Thyroid gland (tissue), 4 donors: ENCODE results near the gene NVL. TPM values are rescaled to one million over a fixed set of nuclear protein-coding genes. Genes with fewer than 3 reads are reported as not detected.
A peak's percentile ranks its signal among the peaks of the same experiment; 100 is the strongest.
"Not testable (repeated sequence)": the region's sequence is repeated elsewhere in the genome, so short reads cannot be mapped to it uniquely, and the experiment has no call there.

Source experiments
- DNase-seq, 2 donors: peaks; one replicate each; pipeline ENCODE4 v3.0.0-alpha.2; 2019
- H3K27ac ChIP-seq, 3 donors: fragments of 200-600 bp; sonication (generic); 1 replicate in 2 of 3; 2 replicates in 1 of 3; pipeline ENCODE4 v1.5.1; 2016 to 2019; ENCODE audit warnings: mild to moderate bottlenecking in 1 of 3, moderate library complexity in 1 of 3
- H3K27me3 ChIP-seq: fragments of 200-600 bp; sonication (generic); one replicate; pipeline ENCODE4 v1.5.1; 2019
- H3K36me3 ChIP-seq, 2 donors: fragments of 200-600 bp; sonication (generic); one replicate each; pipeline ENCODE4 v1.5.1; 2016 to 2019
- H3K4me1 ChIP-seq, 2 donors: fragments of 200-600 bp; sonication (generic); one replicate each; pipeline ENCODE4 v1.5.1; 2017 to 2019
- H3K4me3 ChIP-seq, 3 donors: fragments of 200-600 bp; sonication (generic); replicated peaks in 1 of 3; 1 replicate in 2 of 3; 2 replicates in 1 of 3; pipeline ENCODE4 v1.5.1; 2016; ENCODE audit warnings: mild to moderate bottlenecking in 1 of 3
- H3K9me3 ChIP-seq: fragments of 200-600 bp; sonication (generic); one replicate; pipeline ENCODE4 v1.5.1; 2017
- POLR2A ChIP-seq, 2 donors: fragments of 450-650 bp; IDR thresholded peaks; one replicate each; pipeline ENCODE4 v1.6.1; 2017; ENCODE audit warnings: antibody characterized with exemption in 2 of 2, mild to moderate bottlenecking in 2 of 2, moderate library complexity in 1 of 2
- WGBS, 2 donors: methylation state at CpG; one replicate each; pipeline ENCODE4 v1.1.5; 2017; 5-methylcytosine and 5-hydroxymethylcytosine counted together
- intact Hi-C: fragments of 100-400 bp; cut with DNase I; formaldehyde crosslinking; loops from one replicate; pipeline ENCODE4 v1.15.1; 2023
- total RNA-seq, 4 donors: library from RNA; depleted of rRNA; stranded (reverse); fragments of >200 nt; gene quantifications; one replicate each; pipeline ENCODE4 v1.2.3, GENCODE V29; 2016
- TF ChIP-seq, protein P1 (sequence below), 6 experiments: fragments of 200-600 bp in 3 of 6; fragments of 450-650 bp in 3 of 6; sonication (generic) in 3 of 6; IDR thresholded peaks; one replicate each; pipeline ENCODE4 v1.5.1; 2016 to 2019; ENCODE audit warnings: antibody characterized with exemption in 6 of 6, mild to moderate bottlenecking in 2 of 6, inconsistent platforms in 1 of 6, moderate library complexity in 1 of 6

Gene NVL
- total RNA-seq, 4 donors from 2014 or later, result 18.9 to 34.1 (median 26.8) TPM

DNA sequence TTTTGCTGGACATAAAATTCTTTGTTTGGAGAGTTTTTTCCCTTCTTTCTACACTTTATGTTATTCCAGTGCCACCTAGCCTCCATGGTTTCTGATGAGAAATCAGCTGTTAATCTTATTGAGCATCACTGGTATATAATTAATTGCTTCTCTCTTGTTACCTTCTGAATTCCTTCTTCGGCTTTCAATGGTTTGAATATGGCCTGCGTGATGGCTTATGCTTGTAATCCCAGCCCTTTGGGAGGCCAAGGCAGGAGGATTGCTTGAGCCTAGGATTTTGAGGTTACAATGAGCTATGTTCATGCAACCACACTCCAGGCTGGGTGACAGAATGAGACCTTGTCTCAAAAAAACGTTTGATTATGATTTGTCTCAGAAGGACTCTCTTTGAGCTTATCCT lies 13.7 kb upstream of the NVL start:
- no peak overlapping the region for H3K4me3 ChIP-seq
- no peak for TF ChIP-seq POLR2A (IDR thresholded peaks at IDR 0.05)
- TF ChIP-seq, protein P1, sequence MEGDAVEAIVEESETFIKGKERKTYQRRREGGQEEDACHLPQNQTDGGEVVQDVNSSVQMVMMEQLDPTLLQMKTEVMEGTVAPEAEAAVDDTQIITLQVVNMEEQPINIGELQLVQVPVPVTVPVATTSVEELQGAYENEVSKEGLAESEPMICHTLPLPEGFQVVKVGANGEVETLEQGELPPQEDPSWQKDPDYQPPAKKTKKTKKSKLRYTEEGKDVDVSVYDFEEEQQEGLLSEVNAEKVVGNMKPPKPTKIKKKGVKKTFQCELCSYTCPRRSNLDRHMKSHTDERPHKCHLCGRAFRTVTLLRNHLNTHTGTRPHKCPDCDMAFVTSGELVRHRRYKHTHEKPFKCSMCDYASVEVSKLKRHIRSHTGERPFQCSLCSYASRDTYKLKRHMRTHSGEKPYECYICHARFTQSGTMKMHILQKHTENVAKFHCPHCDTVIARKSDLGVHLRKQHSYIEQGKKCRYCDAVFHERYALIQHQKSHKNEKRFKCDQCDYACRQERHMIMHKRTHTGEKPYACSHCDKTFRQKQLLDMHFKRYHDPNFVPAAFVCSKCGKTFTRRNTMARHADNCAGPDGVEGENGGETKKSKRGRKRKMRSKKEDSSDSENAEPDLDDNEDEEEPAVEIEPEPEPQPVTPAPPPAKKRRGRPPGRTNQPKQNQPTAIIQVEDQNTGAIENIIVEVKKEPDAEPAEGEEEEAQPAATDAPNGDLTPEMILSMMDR (IDR thresholded peaks at IDR 0.05), result no peak
- no peaks in the 10 kb centered on the region for H3K9me3 ChIP-seq
- WGBS, 2 donors, result 41 to 43% methylated on average over 3 of the region's 3 CpGs
- no peak for DNase-seq
- H3K4me1 ChIP-seq, result peaks cover 0 to 5% of the 10 kb centered on the region in 2 donors
- H3K36me3 ChIP-seq, result no peaks in the 10 kb centered on the region
- H3K27me3 ChIP-seq, result no peaks in the 10 kb centered on the region
- intact Hi-C loops, result no loop called here
- H3K27ac ChIP-seq, result no peak overlapping the region

DNA sequence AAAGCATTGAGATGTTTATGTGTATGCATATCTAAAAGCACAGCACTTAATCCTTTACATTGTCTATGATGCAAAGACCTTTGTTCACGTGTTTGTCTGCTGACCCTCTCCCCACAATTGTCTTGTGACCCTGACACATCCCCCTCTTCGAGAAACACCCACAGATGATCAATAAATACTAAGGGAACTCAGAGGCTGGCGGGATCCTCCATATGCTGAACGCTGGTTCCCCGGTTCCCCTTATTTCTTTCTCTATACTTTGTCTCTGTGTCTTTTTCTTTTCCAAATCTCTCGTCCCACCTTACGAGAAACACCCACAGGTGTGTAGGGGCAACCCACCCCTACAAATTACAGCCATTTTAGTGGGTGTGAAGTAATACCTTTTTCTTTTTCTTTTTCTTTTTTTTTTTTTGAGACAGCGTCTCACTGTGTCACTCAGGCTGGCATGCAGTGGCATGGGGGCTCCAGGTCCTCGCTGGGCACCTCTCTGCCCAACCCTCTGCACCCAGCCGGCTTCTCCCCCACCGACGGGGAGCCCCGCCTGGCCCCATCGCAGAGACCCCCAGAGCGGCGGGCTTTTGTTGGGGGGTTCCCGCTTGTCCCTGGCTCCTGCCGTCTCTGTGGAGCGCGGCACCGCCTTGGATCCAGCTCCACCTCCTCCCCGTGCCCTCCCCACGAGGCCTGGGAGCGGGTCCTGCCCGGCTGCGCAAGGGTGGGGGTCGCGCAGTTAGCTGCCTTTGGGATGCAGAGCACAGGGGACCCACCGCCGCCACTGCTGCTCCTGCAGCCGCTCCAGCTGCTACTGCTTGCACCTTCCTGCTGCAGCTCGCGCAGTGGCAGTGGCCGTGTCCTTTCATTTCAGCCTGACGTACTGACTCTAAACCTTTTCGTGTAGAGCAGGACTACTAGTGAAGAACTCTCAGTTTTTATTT lies 10.7 kb upstream of the NVL start:
- H3K4me3 ChIP-seq, result peak overlapping the region in 1 of 3 donors; percentile 17
- H3K27ac ChIP-seq, H3K27me3 ChIP-seq, intact Hi-C loops, H3K36me3 ChIP-seq, H3K4me1 ChIP-seq, H3K9me3 ChIP-seq: not testable (repeated sequence)
- peak in 1 of 2 donors; percentile 8 for DNase-seq
- 16 to 19% methylated on average over 20 to 25 of the region's 36 CpGs for WGBS, 2 donors

DNA sequence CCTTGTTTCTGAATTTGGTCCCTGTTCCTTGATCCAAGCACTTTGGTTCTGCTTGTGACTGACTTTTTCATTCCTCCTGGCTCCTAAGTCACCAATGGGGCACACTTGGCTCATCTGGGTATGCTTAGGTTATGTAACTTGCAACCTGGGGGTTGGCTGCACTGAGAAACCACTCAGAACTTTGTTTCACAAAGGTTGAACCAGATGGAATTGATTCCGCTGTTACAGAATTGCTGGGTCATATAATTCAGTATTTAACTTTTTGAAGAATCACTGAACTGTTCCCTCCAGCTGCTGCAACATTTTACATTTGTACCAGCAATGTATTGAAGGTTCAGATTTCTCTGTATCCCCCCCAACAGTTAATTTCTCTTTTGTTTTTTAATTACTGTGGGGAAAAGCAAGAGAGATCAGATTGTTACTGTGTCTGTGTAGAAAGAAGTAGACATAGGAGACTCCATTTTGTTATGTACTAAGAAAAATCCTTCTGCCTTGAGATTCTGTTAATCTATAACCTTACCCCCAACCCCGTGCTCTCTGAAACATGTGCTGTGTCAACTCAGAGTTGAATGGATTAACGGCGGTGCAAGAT lies 9.6 kb upstream of the NVL start:
- Histone ChIP-seq H3K27ac (no peak overlapping the region), H3K4me3 (no peak overlapping the region), H3K27me3 (no peaks in the 10 kb centered on the region), H3K9me3 (no peaks in the 10 kb centered on the region), H3K4me1 (peaks cover 0 to 5% of the 10 kb centered on the region in 2 donors), H3K36me3 (no peaks in the 10 kb centered on the region)
- 31 to 41% methylated on average over 3 to 4 of the region's 4 CpGs for WGBS, 2 donors
- no peak for DNase-seq
- intact Hi-C loops, result no loop called here
- TF ChIP-seq, protein P1 (IDR thresholded peaks at IDR 0.05), result no peak
- no peak for TF ChIP-seq POLR2A (IDR thresholded peaks at IDR 0.05)

DNA sequence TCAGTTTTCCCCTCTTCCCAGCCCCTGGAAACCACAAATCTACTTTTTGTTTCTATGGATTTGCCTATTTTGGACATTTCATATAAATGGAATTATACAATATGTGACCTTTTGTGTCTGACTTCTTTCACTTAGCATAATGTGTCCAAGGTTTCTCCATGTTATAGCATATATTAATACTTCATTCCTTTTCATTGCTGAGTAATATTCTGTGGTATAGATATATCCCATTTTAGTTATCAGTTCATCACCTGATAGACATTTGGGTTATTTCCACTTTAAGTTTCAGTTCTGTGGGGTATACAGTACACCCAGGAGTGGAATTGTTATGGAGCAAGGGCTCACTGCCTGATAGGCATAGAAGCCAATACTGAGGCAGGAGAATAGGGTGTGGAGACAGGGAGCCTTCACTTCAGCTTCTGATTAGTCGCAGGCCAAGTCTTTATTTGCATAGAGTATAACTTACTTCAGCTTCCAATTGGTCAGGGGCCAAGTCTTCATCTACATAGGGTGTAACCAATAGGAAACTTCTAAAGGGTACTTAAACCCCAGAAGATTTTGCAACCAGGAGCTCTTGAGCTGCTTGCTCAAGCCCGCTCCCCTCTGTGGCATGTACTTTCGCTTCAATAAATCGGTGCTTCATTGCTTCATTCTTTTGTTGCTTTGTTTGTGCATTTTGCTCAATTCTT lies 8.3 kb upstream of the NVL start:
- DNase-seq, result no peak
- Histone ChIP-seq H3K36me3 (no peaks in the 10 kb centered on the region), H3K27ac (no peak overlapping the region), H3K9me3 (no peaks in the 10 kb centered on the region), H3K4me1 (peaks cover 0 to 5% of the 10 kb centered on the region in 2 donors), H3K27me3 (no peaks in the 10 kb centered on the region), H3K4me3 (no peak overlapping the region)
- 86 to 93% methylated on average over 4 of the region's 4 CpGs for WGBS, 2 donors
- TF ChIP-seq, protein P1 (IDR thresholded peaks at IDR 0.05), result no peak
- TF ChIP-seq POLR2A (IDR thresholded peaks at IDR 0.05), result no peak
- intact Hi-C loops, result no loop called here

DNA sequence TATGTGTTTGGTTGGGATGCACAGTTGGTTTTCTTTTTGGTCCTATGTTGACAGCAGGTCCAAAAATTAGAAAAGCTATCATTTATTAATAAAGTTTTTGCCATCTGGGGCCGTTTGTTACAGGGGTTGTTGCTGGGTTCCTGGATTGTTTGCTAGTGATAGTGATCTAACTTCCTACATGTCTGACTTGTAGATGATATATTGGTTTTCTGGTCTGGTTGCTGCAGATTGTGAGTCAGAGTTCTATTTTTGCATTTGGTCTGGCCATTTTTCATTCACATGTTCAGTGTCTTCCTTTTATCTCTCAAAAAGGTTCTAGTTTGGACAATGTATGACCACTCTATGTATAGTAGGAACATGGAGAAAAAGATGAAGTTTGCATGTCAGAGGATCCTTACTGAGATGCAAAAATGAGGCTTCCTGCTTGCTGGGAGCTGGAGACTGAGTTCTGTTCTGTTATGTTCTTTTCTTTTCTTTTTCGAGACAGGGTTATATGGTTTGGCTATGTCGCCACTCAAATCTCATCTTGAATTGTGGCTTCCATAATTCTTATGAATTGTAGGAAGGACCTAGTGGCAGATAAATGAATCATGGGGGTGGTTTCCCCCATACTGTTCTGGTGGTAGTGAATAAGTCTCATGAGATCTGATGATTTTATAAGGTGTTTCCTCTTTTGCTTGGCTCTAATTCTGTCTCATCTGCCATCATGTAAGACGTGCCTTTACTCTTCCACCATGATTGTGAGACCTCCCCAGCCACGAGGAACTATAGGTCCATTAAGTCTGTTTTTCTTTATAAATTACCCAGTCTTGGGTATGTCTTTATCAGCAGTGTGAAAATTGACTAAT lies 4.2 kb upstream of the NVL start:
- Histone ChIP-seq H3K27me3 (no peaks in the 10 kb centered on the region), H3K4me3 (no peak overlapping the region), H3K4me1 (peaks cover 9 to 10% of the 10 kb centered on the region in 2 donors), H3K9me3 (no peaks in the 10 kb centered on the region), H3K36me3 (no peaks in the 10 kb centered on the region), H3K27ac (no peak overlapping the region)
- 57 to 58% methylated on average over 5 of the region's 5 CpGs for WGBS, 2 donors
- TF ChIP-seq, protein P1 (IDR thresholded peaks at IDR 0.05), result no peak
- no peak for TF ChIP-seq POLR2A (IDR thresholded peaks at IDR 0.05)
- DNase-seq, result no peak
- intact Hi-C loops, result loop anchor here (5.0 kb wide), 1 partner anchor 217 kb away; no protein-coding TSS in a partner anchor
